Right lobe of liver (tissue), 6 donors: ENCODE data around the gene KXD1. TPM values are rescaled to one million over a fixed set of nuclear protein-coding genes. Genes with fewer than 3 reads are reported as not detected.

Experiments
- ATAC-seq, 4 donors: fragments of 200-7000 bp; cut with Tn5 transposase; one replicate each; pipeline ENCODE4 v1.9.1; 2020; ENCODE audit warnings: mild to moderate bottlenecking in 4 of 4, moderate library complexity in 4 of 4
- DNase-seq, 3 donors: peaks; one replicate each; pipeline ENCODE4 v3.0.0-alpha.2; 2020
- H3K27ac ChIP-seq, 3 donors: fragments of 200-600 bp; one replicate each; pipeline ENCODE4 v1.8.0; 2022
- H3K27me3 ChIP-seq, 2 donors: fragments of 200-600 bp; one replicate each; pipeline ENCODE4 v1.8.0; 2022
- H3K36me3 ChIP-seq, 4 donors: fragments of 200-600 bp; sonication (generic) in 1 of 4; one replicate each; pipeline versions ENCODE4 v1.5.1 to v1.8.0; 2017 to 2022; ENCODE audit warnings: control low read depth in 1 of 4
- H3K4me1 ChIP-seq, 4 donors: fragments of 200-600 bp; sonication (generic) in 1 of 4; one replicate each; pipeline versions ENCODE4 v1.5.1 to v1.8.0; 2017 to 2022; ENCODE audit warnings: control low read depth in 1 of 4
- H3K4me3 ChIP-seq, 3 donors: fragments of 200-600 bp; one replicate each; pipeline ENCODE4 v1.8.0; 2022
- H3K9me3 ChIP-seq, 4 donors: fragments of 200-600 bp; sonication (generic) in 1 of 4; one replicate each; pipeline versions ENCODE4 v1.5.1 to v1.8.0; 2017 to 2022; ENCODE audit warnings: control low read depth in 1 of 4
- CTCF ChIP-seq, 4 donors: fragments of 200-600 bp in 3 of 4; fragments of 450-650 bp in 1 of 4; IDR thresholded peaks; one replicate each; pipeline versions ENCODE4 v1.5.1 to v1.8.0; 2016 to 2022; ENCODE audit warnings: antibody characterized with exemption in 4 of 4, mild to moderate bottlenecking in 2 of 4
- POLR2A ChIP-seq: fragments of 450-650 bp; IDR thresholded peaks from one replicate; pipeline ENCODE4 v1.6.1; 2017; ENCODE audit warnings: antibody characterized with exemption, mild to moderate bottlenecking
- WGBS: methylation state at CpG from one replicate; pipeline ENCODE4 v1.1.6; 2018; ENCODE audit warnings: low coverage, low lambda C conversion rate; ENCODE audit not compliant: insufficient coverage; ENCODE audit errors: missing lambda C conversion rate; 5-methylcytosine and 5-hydroxymethylcytosine counted together
- intact Hi-C, 2 donors: fragments of 100-400 bp; cut with DNase I; formaldehyde crosslinking; loops; one replicate each; pipeline versions ENCODE4 v1.11.2 to v1.14.1; 2022
- long read RNA-seq: library from polyadenylated mRNA; unstranded; transcript quantifications from one replicate; pipeline ENCODE4 v2.0.0, GENCODE V29; 2019
- total RNA-seq, 6 experiments: library from RNA; depleted of rRNA in 2 of 6; stranded (reverse); fragments of >200 nt in 2 of 6; fragmentation: NEBNext Ultra II Directional in 3 of 6; extraction: Animal tissue kit (Norgen Biotek cat#: 25700) in 3 of 6; gene quantifications; one replicate each; pipeline versions ENCODE4 v1.1.0 to v1.2.4, GENCODE V29; 2016 to 2023
- donor health status: DM: no; HTN: yes; CAD: no.
- donor health status: DM: no; HTN: no; CAD: no.
- donor health status: DM: no; HTN: no; CAD: no.
- donor health status: DM: no; HTN: yes; CAD: no.
- donor health status: DM: no; HTN: yes; CAD: no.

The KXD1 gene
- 10 to 100 TPM; 30.2 to 93.0 (median 36.1) TPM for total RNA-seq
- long read RNA-seq, transcript KXD1-201 (5 exons, 1,426 nt): major isoform, 11 of 12 reads
- long read RNA-seq, partial matches to known transcripts: 0 of 12 reads
- long read RNA-seq, other reads (novel, unspliced or antisense): 1 of 12 reads

- intact Hi-C loops: no loop called here
- H3K9me3 ChIP-seq: no peaks in the 10 kb centered on the region
- H3K27me3 ChIP-seq: no peaks in the 10 kb centered on the region
- peaks cover 0 to 9% (median 3%) of the 10 kb centered on the region in 4 donors for H3K4me1 ChIP-seq
- peak; percentile 85 for TF ChIP-seq POLR2A
- no peak for TF ChIP-seq CTCF (IDR thresholded peaks at IDR 0.05)
- WGBS: 0% methylated on average over 7 of the region's 58 CpGs
- peak within 1 kb of the TSS; percentile 84 to 97 (median 97) for H3K4me3 ChIP-seq
- H3K27ac ChIP-seq: peak within 1 kb of the TSS; percentile 80 to 94 (median 87)
- peaks cover 0 to 1% (median under 1%) of the 10 kb centered on the region in 4 donors for H3K36me3 ChIP-seq
- DNase-seq (peak; percentile 98 to 99 (median 98)), ATAC-seq (peak; percentile 96 to 99 (median 98))
These were observed at the start of gene KXD1 for GRCh38 chr19:18557411-18558201. Gene KXD1, plus strand, starts transcription at chr19:18557870. Its CDS starts 4,187 bp downstream, at chr19:18562057.

GRCh38 chr19:18508585-18508984 is 49.1 kb upstream of the KXD1 start:
- Histone ChIP-seq H3K36me3 (no peaks in the 10 kb centered on the region), H3K27ac (peak overlapping the region in 2 of 3 donors; percentile 89 to 92), H3K4me3 (no peak overlapping the region), H3K4me1 (peaks cover 5 to 64% (median 39%) of the 10 kb centered on the region in 4 donors), H3K9me3 (no peaks in the 10 kb centered on the region), H3K27me3 (no peaks in the 10 kb centered on the region)
- intact Hi-C loops: no loop called here
- no peak for TF ChIP-seq CTCF (IDR thresholded peaks at IDR 0.05)
- no peak for TF ChIP-seq POLR2A
- WGBS: 80% methylated on average over 1 of the region's 7 CpGs
- ATAC-seq (no peak), DNase-seq (no peak)

GRCh38 chr19:18510216-18510615 is 47.5 kb upstream of the KXD1 start:
- Histone ChIP-seq H3K27ac (peak overlapping the region in 1 of 3 donors; percentile 36), H3K27me3 (no peaks in the 10 kb centered on the region), H3K4me3 (no peak overlapping the region), H3K9me3 (no peaks in the 10 kb centered on the region), H3K4me1 (peaks cover 5 to 64% (median 35%) of the 10 kb centered on the region in 4 donors), H3K36me3 (no peaks in the 10 kb centered on the region)
- TF ChIP-seq POLR2A: no peak
- TF ChIP-seq CTCF (IDR thresholded peaks at IDR 0.05): no peak
- 83% methylated on average over 4 of the region's 8 CpGs for WGBS
- intact Hi-C loops: loop anchor here in 1 of 2 donors (10.0 kb wide), 1 partner anchor 55 kb away; no protein-coding TSS in a partner anchor
- ATAC-seq (no peak), DNase-seq (no peak)

- TF ChIP-seq CTCF (IDR thresholded peaks at IDR 0.05) (no peak), POLR2A (no peak)
- peaks cover 0 to 62% (median 17%) of the 10 kb centered on the region in 4 donors for H3K4me1 ChIP-seq
- DNase-seq (peak in 1 of 3 donors; percentile 49), ATAC-seq (no peak)
- WGBS: 40% methylated on average over 3 of the region's 11 CpGs
- H3K27ac ChIP-seq: peak overlapping the region; percentile 76 to 99 (median 84)
- no peaks in the 10 kb centered on the region for H3K27me3 ChIP-seq
- no peaks in the 10 kb centered on the region for H3K9me3 ChIP-seq
- no peak overlapping the region for H3K4me3 ChIP-seq
- intact Hi-C loops: loop anchor here in 1 of 2 donors (10.0 kb wide), 1 partner anchor 59 kb away; no protein-coding TSS in a partner anchor
- H3K36me3 ChIP-seq: no peaks in the 10 kb centered on the region
These were observed 43.8 kb upstream of the KXD1 start for GRCh38 chr19:18513868-18514267.
